ENCODE data around the gene PRR15L.
"Not testable (repeated sequence)": the region's sequence is repeated elsewhere in the genome, so short reads cannot be mapped to it uniquely, and the experiment has no call there.

PRR15L gene, protein sequence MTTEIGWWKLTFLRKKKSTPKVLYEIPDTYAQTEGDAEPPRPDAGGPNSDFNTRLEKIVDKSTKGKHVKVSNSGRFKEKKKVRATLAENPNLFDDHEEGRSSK

DNA sequence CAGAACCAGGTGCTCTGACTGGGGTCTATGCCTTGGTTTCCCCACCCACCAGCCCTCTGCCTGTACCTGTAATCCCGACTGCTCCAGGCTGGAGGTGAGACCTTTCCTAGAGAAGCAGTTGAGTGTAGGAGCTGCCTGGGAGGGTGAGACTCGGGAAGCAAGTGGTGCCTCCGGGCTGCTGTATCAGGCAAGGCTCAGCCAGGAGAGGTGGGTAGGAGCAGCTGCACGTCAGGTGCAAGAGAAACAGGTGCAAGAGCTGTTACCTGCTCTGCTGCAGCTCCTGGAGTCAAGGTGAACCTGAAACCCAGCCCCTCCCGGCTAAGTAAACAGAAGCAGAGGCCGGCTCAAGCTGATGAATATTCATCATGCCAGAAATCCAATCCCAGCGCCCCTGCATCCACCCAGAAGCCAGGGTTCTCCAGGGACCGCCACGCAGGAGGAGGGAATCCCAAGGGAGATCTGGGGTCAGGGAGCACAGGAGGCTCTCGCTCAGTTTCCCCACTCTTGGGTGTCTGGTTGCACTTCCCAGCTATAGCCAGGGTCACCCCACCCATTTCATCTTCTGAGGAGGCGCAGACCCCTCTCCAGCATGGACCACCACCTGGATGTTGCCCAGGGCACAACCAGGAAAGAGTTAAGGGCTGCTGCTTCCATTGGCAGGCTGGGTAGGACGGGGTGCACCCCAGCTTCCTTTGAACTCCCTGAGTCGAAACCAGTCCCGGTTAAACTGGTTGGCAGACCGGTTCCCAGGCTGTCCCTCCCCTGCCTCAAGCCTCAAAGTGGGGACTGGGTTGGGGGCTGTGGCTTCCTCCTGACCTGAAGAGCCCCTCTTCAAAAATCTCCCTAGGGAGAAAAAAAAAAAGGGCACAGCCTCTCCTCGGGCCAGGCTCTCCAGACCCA lies at the start of gene PRR15L:
Gene PRR15L (minus strand): TSS at position 293 of the 900 bp plus-strand sequence. CDS start 4,649 bp downstream, outside the sequence.
- DNase-seq (ENCODE audit: low read depth) = no peak

DNA sequence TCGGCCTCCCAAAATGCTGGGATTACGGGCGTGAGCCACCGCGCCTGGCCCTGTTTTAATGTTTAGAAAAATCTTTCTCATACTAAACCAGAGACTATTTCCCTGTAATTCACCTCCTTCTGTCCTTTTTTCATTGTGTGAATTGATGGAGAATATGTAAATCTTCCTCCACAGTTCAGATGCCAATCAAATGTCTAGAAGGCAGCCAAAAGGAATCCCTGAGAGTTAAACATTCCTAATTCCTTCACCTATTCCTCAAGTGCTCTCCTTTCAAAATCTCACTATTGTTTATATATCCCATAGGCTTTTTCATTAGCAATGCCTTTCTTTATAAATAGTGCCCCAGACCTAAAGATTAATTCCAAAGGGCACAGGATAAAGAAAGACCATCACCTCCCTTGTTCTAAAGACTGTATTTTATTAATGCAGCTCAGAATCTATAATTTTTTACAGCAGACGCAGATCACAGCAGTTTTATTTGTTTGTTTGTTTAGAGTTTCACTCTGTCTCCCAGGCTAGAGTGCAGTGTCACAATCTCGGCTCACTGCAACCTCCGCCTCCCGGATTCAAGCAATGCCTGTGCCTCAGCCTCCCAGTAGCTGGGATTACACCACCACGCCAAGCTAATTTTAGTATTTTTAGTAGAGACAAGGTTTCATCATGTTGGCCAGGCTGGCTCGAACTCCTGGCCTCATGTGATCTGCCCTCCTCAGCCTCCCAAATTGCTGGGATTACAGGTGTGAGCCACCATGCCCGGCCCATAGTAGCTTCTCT lies 49.4 kb upstream of the PRR15L start:
- no peak for DNase-seq (ENCODE audit: low read depth)

DNA sequence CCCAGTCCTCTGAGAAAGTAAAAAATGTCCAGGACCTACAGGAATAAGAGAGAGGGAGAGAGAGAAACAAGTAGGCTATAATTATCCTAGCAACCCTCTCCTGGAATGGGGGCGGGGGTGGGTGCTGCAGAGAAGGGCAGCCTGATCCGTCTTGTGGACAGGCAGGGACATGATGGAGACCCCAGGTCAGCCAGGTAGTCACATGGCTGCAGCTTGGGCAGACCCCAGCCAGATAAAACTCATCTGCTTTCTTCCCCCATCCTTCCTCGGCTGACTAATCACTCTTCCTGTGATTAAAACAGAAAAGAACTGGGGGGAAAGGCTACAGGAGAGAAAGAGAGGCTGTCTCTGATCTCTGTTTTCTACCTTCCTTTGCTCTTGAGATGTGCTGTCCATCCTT lies 47.3 kb upstream of the PRR15L start:
- no peak for DNase-seq (ENCODE audit: low read depth)

DNA sequence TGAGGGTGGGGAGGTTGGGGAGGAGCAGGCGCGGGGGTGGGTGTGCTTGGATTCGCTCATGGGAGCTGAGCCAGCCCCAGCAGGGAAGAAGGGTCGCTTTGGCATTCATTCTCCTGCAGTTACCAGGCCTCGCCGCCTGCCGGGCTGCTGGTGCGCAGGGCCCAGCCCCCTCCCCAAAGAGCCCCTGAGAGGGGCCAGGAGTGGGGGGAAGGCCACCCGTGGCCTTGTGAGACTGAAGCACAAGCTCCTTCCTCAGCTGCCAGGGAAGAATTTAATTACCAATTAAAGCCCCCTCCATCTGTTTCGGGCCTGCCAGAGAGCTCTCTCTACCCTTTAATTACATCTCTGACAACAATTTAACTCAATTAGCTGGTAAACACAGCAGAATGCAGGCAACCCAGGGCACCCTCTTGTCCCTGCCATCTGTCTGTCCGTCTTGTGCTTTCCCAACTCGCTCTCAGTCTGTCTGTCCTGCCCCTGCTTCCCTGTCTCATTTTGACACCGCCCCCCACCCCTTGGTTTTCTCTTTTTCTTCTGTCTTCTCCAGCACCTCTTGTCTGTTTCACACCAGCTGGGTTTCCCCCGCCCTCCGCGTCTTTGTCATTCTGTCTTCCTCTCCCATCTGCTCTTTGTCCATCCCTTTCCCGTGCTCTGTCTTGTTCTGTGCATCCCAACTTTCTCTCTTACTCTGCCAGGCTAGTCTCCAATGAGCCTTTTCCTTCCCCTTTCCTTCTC lies 45.9 kb upstream of the PRR15L start:
- no peak for DNase-seq (ENCODE audit: low read depth)

DNA sequence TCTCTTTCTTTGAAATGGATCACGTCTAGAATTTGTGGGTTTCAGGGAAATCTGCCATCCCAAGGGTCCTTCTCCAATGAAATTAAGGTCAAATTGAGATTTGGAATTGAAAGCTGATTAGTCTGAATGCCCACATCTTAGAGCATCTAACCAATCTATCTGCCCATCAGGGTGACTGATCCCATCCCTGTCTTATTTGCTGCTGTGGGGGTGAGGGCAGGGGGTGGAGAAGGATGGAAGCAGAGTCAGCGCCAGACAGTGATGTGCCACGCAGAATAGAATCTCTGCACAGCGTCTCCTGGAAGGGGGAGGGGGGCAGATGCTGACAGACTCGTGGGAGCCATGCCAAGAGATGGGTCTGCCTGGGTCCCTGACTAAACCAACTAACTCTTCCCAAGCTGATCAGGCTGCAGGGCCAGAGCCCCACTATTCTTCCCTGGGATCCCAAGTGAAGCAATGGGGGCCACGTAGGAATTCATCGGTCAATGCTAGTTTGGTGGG lies 45.3 kb upstream of the PRR15L start:
- DNase-seq (ENCODE audit: low read depth) = no peak

DNA sequence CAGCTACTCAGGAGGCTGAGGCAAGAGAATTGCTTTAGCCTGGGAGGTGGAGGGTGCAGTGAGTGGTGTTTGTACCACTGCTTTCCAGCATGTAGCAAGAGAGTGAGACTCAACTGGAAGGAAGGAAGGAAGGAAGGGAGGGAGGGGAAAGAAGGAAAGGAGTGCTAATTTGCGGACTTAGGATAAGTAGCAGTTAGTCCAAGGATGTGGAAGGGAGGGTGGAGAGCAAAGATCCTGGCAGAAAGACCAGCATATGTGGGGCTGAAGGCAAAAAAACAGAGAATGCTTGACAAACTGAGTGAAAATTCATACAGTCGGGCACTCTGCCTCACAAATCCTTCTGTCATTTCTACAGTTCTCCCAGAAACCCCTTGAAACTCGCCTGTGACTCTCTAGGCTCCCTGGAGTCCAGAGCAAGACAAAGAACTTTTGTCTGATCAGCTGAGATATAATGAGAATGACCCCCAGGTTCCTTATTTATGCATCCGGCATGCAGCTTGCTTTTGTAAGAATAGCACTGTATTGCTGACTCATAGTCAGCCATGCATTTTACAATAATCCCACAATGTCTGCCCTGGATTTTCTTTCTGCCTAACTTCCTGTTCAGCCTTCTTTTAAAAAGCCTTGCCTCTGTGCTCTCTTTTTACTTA lies 44.7 kb upstream of the PRR15L start:
- no peak for DNase-seq (ENCODE audit: low read depth)

DNA sequence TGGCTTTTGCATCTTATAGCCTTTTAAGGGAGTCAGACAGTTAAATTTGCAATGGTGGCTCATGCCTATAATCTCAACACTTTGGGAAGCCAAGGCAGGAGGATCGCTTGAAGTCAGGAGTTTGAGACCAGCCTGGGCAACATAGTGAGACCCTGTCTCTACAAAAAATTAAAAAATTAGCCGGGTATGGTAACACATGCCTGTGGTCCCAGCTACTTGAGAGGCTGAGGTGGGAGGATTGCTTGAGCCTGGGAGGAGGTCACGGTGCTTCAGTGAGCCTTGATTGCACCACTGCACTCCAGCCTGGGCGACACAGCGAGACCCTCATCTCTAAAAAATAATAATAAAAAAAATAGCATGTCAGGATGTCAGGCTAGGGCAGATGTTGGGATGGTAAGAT lies 44.0 kb upstream of the PRR15L start:
- DNase-seq (ENCODE audit: low read depth) = not testable (repeated sequence)

DNA sequence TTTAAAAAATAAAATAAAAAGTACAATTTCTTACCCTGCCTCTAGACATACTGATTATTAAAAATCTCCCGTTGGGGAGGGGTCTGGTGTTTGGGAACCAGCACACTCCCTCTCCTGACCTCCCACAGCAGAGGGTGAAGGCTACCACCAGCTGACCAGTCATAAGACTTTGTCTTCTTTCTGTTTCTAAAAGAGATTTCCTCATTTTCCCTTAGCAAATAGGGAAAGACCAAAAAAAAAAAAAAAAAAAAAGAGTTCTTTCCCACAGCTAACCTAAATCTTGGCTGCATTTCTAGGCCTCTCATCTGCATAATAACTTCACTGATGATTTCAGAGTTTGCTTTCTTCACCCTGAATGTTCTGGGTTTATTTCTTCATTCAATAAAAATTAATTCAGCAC lies 43.5 kb upstream of the PRR15L start:
- DNase-seq (ENCODE audit: low read depth) = no peak

DNA sequence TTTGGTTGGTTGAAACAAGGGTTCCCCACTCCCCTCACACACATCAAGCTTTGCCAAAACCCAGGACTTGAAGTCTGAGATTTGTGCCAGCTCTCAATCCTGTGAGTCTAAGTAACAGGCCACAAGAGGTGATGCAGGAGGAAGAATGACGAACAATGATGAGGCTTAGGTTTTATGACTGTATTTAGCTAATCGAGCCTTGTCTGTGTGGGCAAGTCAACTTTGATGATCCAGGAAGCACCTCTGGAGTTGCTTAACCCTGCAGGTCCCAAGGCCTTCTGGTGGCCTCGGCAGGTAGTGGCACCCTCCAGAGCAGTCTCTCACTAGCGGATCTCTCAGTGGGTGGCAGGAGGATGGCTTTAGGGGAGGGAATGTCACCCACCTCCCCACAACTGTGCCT lies 41.9 kb upstream of the PRR15L start:
- DNase-seq (ENCODE audit: low read depth) = no peak

DNA sequence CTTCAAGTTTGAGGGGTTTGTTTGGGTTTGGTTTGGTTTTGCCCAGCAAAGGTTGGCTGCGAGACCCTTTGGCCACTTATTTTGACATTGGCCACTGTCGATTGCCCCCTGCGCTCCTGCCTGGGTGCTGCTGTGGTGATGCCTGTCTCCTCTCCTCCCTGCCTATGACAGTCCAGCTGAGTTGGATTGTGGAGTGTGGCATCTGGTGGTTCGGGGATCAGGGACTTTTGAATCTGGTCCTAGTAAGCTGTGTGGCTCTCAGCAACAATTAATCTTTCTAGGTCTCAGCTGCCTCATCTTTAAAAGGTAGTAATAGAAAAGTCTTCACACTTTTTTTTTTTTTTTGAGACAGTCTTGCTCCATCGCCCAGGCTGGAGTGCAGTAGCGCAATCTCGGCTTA lies 40.4 kb upstream of the PRR15L start:
- DNase-seq (ENCODE audit: low read depth) = no peak

DNA sequence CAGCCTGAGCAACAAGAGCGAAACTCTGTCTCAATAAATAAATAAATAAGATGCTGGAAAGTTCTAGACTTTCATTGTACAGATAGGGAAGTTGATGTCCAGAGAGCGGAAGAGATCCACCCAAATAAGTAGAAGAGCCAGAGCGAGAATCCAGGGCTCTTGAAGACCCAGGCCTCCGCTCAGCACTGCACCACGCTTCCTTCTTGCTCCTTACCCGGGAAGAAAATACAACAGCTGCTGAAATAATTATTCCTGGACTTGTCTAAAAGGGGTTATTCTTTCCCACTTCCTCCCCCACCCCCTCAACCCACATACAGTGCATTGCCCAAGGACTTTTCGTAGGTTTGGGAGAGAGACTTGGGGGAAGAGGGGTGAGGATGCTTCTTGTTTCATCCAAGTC lies 39.9 kb upstream of the PRR15L start:
- no peak for DNase-seq (ENCODE audit: low read depth)

DNA sequence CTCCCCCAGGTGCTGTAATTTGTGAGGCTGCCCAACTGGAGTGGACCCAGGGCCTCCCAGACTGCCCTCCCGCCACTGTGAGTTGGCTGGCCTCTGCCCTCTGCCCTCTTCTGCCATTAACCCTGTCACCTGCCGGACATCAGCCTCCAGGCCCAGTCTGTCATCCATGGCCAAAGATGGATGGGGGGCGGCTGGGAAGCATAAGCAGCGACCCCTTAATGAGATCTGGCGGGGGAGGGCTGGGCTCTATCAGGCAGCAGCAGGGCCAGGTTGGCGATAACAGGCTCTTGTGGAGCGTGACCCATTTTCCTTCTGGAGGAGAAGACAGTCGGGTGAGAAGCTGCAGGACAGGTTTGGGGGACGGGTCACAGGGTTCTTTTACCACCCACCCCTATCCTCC lies 38.5 kb upstream of the PRR15L start:
- no peak for DNase-seq (ENCODE audit: low read depth)

DNA sequence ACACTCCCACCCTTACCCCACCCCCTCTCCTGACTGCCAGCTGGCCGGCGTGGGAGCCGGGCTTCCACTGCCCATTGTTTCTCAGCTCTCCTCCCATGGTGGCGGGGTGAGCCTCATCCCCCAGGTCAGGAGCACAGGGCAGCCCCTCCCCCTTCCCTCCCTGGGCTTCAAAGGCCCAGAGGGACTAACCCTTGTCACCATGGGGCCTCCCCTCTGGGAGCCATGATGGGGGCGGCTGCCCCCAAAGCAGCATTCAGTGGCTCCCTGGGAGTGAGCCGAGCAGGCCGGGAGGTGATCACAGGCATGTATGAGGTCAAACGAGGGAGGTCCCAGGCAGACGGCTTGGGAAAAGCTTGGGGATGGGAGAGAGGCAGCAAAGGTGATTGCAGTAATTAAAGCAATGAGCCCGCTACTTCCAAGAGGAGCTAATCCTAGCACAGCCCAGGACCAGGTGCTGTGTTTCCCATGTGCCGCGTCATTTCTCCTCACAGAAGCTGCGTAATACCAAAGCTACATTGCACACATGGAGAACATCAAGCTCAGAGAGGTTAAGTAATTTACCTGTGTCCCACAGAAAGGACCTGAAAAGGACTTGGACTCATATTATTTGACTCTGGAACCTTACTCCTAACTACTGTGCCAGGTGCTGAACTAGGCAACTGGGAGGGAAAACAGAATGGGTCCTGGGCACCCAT lies 37.7 kb upstream of the PRR15L start:
- no peak for DNase-seq (ENCODE audit: low read depth)

DNA sequence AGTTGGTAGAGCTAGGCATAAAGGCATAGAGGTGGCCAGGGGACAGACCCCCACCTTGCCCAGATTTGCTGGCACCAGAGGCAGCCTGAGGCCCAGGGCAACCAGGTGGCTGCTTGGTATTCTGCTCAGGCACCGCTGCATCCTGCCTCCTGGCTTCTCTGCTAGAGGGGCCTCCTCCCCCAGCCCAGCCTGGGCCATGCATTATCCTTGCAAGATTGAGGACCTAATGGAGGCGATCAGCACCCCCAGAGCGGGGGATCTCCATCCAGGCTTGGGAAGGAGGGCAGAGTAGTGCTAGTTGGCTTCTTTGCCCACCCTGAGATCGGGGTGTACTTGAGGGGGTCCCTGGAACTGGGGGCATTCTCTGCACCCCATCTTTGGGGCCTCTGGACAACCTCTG lies 37.0 kb upstream of the PRR15L start:
- no peak for DNase-seq (ENCODE audit: low read depth)

DNA sequence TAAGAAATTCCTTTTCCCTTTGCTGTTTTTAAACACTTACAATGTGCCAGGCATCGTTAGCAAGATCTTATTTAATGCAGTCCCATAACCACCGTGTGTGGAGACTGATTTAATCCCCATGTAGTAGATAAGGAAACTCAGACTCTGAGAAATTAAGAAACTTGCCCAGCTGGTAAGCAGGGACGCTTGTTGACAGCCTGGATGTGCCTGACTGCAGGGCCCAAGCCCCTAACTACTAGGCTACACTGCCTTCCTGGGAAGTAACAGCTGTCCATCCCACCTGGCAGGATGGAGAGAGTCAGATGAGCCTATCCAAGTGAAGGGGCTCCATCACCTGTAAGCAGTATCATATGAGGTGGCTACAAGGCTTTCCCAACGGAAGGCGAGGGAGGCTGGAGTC lies 36.3 kb upstream of the PRR15L start:
- DNase-seq (ENCODE audit: low read depth) = no peak

DNA sequence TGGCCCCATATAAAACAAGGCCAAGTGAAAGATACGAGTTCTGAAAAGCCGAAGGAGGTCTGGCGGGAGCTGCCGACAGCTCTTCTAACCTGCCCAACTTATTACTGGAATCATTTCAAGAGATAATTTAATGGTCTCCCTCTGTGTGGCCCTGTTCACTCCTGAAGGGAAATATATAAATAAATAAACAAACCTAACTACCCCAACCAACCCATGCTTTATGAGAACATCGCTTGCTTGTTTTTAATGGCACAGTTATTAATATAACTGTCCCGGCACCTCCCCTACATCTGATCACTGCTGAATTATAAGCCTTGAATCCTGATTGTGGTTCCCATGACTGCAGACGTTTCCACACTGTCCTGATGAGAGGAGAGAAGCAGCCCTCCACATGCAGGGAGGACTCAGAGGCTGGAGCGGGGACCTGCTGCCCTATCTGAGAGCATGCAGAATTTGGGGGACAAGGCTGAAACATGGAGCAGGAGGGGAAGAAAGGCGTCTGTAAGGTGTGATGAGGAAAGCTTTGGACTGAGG lies 35.4 kb upstream of the PRR15L start:
- no peak for DNase-seq (ENCODE audit: low read depth)

DNA sequence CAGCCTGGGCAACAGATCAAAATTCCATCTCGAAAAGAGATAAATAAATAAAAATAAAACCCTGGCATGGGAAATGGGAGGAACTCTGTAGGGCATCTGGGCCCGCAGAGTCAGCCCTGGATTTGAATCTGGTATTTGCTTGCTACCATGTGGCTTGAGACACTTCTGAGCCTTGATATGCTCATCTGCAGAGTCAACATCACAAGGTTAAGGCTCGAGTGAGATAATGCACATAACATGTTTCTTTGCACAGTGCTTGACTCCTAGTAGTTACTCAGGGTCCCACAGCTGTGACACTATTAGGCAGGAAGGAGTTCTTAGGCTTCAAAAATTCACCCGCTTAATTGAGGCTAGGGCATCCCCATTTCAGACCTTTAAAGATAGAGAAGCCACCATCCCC lies 34.5 kb upstream of the PRR15L start:
- DNase-seq (ENCODE audit: low read depth) = no peak

DNA sequence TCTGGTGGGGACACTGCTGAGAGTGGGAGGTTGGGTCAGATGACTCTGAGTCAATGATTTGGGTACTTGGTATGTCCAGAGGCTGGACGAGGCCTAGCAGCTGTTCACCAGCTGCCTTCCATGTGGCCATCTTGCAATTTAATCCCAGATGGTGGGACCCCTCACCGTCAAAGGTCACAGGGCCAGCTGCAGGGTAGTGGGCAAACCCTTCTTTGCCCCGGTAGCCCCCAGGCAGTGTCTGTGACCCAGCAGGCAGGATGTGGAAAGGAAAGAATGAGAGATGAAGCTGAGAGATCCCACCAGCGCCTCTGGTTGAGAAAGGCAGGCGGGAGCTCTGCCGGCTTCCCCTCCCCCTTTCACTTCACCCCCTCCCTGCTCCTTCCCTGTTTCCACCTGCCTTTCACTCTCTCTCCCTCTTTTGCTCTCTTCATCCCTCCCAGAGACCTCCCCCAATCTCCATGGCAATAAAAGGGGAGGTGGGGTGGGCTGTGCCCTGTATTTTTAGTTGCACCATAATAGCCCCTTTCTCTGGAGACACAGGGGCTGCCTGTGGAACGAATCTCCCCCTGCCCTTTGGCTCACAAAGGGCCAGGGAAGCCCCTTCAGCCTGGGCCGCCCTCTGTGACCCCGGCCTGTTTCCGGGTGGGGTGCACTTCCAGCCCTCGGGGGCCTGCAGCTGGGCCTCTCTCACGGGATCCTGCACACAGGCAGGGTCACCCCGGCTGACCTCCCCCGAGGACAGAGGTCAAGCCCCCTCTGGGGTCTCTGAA lies 33.5 kb upstream of the PRR15L start:
- no peak for DNase-seq (ENCODE audit: low read depth)

DNA sequence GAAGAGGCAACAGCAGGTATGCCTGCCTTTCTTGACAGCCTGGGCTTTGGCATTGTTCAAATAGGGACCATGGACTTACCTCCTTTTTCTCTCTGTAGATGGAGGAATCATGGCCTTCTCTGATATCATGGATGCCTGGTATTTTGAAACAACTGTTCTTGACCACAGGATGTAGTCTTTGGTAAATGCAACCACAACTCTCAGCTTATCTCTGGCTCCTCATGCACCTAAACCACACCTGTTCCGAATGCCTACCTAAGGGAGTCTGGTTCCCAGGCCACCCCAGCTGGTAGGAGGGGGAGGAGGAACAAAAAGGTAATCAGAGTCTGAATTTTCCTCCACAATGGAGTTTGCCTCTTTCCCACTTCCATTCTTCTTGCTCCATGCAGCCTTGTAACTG lies 32.0 kb upstream of the PRR15L start:
- no peak for DNase-seq (ENCODE audit: low read depth)

DNA sequence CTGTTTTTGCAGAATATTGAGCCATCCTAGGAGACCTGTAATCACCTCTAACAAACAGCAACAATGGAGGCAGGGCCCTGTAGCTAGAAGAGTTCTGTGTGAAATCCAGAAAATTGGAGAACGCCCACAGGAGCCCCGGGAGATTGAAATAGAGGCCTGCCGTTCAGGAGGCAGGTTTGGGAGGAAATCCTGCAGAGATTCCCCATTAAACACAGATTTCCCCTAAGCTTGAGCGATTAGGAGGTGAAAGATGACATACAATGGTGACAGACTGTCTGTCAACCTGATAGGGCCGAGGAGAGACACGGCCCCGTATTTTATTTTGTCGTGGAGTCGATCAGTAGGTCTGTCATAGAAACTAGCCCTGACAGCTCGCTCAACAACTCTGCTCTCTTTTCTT lies 31.5 kb upstream of the PRR15L start:
- no peak for DNase-seq (ENCODE audit: low read depth)

All from T-helper 22 cell (primary cell).